IPS-18c (cell line): Measurements from ENCODE around the gene NUDCD2.
A peak's percentile ranks its signal among the peaks of the same experiment; 100 is the strongest.
"Not testable (repeated sequence)": the region's sequence is repeated elsewhere in the genome, so short reads cannot be mapped to it uniquely, and the experiment has no call there.

ENCODE experiments used
- H3K4me3 ChIP-seq: 2 replicates; pipeline ENCODE4 v1.7.0; 2013; ENCODE audit warnings: low read depth, mild to moderate bottlenecking, low read length, moderate library complexity; ENCODE audit not compliant: insufficient read depth
- H3K9me3 ChIP-seq: one replicate; pipeline ENCODE4 v1.6.1; 2013; ENCODE audit warnings: mild to moderate bottlenecking, low read length, moderate library complexity; ENCODE audit not compliant: control insufficient read depth, insufficient read depth

Gene NUDCD2

DNA sequence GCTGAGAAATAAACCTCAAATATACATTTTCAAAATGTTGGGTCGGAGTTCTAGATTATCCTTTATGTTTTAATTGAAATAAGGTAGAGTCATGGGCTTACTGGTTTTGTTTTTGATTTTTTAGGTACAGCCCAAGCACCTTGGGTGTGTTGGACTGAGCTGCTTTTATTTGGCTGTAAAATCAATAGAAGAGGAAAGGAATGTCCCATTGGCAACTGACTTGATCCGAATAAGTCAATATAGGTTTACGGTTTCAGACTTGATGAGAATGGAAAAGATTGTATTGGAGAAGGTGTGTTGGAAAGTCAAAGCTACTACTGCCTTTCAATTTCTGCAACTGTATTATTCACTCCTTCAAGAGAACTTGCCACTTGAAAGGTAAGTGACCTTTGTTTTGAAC lies 18.9 kb downstream of the NUDCD2 start:
- Histone ChIP-seq H3K4me3 (no peak overlapping the region), H3K9me3 (no peaks in the 10 kb centered on the region)

DNA sequence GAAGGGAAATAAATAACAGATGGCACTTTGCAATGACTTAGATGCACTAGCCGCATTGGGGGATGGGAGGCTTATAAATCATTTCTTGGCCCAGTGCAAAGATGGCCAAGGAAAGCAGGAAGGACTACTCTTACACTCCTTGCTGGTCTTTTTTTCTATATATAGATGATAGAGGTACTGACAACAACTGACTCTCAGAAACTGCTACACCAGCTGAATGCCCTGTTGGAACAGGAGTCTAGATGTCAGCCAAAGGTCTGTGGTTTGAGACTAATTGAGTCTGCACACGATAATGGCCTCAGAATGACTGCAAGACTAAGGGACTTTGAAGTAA lies 20.8 kb downstream of the NUDCD2 start:
- H3K9me3 ChIP-seq, result no peaks in the 10 kb centered on the region
- H3K4me3 ChIP-seq, result peak overlapping the region; percentile 98

DNA sequence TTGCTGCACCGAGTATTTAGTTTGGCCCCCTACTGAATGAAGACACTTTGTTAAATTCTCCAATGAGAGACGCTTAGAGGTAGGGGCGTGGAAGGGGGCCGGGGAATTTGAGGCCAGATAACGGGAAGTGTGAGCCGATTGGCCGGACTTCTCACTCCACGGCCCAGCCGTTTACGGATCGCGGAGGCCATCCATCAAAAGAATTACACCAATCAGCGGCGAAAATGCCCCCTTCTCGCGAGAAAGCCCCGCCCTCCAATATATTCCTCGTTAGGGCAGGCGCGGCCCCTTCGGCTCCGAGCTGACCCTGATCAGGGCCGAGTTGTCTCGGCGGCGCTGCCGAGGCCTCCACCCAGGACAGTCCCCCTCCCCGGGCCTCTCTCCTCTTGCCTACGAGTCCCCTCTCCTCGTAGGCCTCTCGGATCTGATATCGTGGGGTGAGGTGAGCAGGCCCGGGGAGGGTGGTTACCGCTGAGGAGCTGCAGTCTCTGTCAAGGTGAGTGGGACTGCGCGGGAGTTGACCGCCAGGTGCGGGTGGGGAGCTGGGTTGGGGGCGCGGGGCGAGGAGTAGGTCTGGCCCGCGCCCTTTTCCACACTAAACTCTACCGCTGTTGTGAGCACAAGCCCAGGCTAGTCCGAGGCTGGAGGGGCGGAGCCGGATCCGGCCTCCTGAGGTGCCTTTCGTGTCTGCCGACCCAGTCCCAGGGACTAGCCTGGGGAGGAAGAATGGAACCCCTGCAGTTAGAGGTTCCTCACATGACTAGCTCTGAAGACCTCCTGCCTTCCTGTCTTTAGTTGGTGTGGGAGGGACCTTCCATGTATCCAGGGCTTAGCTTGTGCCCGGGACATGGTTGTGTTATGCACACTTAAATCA lies 22.4 kb downstream of the NUDCD2 start, which contains the start of gene CCNG1:
Gene CCNG1 (plus strand): TSS at position 287 of the 874 bp plus-strand sequence. CDS start 1,662 bp downstream, outside the sequence.
- H3K4me3 ChIP-seq, result peak within 1 kb of the TSS; percentile 98
- H3K9me3 ChIP-seq, result no peaks in the 10 kb centered on the region

- Histone ChIP-seq H3K9me3 (no peaks in the 10 kb centered on the region), H3K4me3 (peak overlapping the region; percentile 43)
Observed at GRCh38 chr5:163437011-163437308, 22.9 kb downstream of the NUDCD2 start.

GRCh38 chr5:163436515-163436914 lies 23.4 kb downstream of the NUDCD2 start:
- Histone ChIP-seq H3K4me3 (peak overlapping the region; percentile 43; the same call in 1 of the 2 replicates), H3K9me3 (no peaks in the 10 kb centered on the region)

GRCh38 chr5:163434401-163434866 lies 25.5 kb downstream of the NUDCD2 start:
- H3K9me3 ChIP-seq, result no peaks in the 10 kb centered on the region
- H3K4me3 ChIP-seq, result no peak overlapping the region

GRCh38 chr5:163433271-163433670 lies 26.6 kb downstream of the NUDCD2 start:
- H3K4me3 ChIP-seq, result no peak overlapping the region
- no peaks in the 10 kb centered on the region for H3K9me3 ChIP-seq

- Histone ChIP-seq H3K9me3 (no peaks in the 10 kb centered on the region), H3K4me3 (no peak overlapping the region)
Observed at GRCh38 chr5:163432544-163432943, 27.4 kb downstream of the NUDCD2 start.

DNA sequence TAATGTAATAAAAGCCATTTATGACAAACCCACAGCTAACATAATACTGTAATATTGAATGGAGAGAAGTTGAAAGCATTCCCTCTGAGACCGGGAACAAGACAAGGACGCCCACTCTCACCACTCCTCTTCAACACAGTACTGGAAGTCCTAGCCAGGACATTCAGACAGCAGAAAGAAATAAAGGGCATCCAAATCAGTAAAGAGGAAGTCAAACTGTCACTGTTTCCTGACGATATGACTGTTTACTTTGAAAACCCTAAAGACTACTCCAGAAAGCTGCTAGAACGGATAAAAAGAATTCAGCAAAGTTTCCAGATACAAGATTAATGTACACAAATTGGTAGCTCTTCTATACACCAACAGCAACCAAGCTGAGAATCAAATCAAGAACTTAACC lies 33.8 kb downstream of the NUDCD2 start:
- not testable (repeated sequence) for H3K4me3 ChIP-seq, H3K9me3 ChIP-seq

- no peak overlapping the region for H3K4me3 ChIP-seq
- no peaks in the 10 kb centered on the region for H3K9me3 ChIP-seq
Observed at GRCh38 chr5:163424836-163425235, 35.1 kb downstream of the NUDCD2 start.

GRCh38 chr5:163415673-163416072 lies 44.2 kb downstream of the NUDCD2 start:
- H3K4me3 ChIP-seq, H3K9me3 ChIP-seq: not testable (repeated sequence)

- Histone ChIP-seq H3K4me3 (no peak overlapping the region), H3K9me3 (no peaks in the 10 kb centered on the region)
Observed at GRCh38 chr5:163410505-163410904, 49.4 kb downstream of the NUDCD2 start.

- no peaks in the 10 kb centered on the region for H3K9me3 ChIP-seq
- H3K4me3 ChIP-seq, result no peak overlapping the region
Observed at GRCh38 chr5:163409384-163409783, 50.5 kb downstream of the NUDCD2 start.

DNA sequence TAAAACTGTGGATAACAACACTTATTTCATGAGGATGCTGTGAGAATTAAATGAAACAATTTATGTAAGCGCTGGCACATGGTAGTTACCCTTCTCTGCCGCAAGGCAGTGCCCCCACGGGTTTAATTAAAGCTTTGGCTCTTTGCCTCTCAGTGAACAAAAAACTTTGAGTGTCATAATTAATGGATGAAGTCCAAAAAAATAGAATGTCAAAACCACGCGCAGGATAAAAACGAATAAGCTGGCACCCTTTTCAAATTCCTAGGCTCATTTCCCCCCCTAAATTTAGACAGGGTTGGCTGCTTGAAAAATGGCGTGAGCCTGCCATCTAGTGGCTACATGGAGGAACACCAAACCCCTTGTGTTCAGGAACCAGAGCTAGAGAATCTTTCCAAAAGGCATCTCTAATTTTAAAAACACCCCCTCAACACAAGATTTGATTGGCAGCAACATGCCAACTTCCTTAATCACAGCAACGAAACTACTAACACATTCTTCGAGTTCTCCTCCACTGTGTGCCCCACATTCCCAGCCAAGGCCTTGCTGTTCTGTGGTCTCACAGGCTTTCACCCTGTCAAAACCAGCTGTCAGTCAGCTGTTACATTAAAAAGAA lies 51.5 kb downstream of the NUDCD2 start:
- no peak overlapping the region for H3K4me3 ChIP-seq
- H3K9me3 ChIP-seq, result no peaks in the 10 kb centered on the region

DNA sequence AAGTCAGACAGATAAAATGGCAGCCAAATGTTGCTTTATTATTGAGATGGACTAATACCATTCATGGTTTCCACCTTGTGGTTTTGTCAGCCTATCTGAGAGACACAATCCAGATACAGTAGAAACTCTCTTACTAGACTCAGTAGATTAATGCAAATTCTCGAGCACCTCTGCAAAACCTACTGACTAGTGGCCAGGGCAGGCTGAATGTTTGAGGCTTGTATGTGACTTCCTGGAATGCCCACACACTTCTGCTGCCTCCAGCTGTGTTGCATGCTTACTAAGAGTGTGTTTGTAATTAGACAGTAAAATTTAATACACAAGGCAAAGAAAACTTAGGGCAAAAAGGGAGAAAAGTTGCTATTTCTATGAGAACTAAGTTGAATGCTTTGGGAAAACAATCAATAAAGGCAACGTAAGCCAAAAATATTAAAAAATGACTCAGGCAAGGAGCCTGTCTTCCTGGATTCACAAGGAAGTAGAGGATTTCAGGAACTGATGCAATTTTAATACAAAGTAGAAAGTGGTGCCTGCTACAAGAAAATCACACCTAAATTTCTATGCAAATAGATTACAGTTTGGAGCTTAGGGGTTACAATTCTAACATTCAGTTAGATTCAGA lies 52.8 kb downstream of the NUDCD2 start:
- Histone ChIP-seq H3K9me3 (no peaks in the 10 kb centered on the region), H3K4me3 (no peak overlapping the region)

DNA sequence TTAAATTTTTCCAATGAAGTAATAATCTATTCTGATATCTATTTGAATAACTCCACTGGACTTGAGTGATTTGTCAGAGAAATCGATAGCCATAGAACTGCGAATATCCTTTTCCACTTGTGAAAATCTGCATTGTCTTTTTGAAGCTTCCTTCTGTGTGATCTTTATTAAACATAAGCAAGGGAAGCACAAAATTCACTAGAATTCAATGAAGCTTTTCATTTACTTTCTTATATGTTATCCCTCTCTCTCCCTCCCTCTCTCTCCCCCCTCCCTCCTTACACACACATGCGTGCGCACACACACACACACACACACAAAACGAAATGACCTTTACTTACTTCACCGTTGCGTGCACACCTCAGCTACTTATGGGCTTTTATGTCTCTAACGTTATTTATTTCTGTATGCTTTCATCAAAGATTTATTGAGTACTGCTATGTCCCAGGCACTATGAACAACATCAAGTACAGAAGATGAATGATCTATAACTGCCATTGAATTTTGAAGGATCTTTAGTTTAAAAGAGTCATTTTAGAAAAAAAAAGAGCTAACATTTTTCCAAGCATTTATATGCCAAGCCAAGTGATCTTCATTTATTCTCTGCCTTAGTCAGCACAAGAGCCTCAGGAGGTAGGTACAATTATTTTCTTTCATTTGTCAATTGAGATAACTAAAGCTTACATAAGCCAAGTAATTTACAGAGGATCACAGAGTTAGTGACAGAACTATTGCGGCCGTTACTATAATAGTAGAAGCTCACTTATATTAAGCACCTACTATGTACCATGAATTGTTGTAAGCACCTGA lies 55.3 kb downstream of the NUDCD2 start:
- H3K9me3 ChIP-seq, result no peaks in the 10 kb centered on the region
- no peak overlapping the region for H3K4me3 ChIP-seq

DNA sequence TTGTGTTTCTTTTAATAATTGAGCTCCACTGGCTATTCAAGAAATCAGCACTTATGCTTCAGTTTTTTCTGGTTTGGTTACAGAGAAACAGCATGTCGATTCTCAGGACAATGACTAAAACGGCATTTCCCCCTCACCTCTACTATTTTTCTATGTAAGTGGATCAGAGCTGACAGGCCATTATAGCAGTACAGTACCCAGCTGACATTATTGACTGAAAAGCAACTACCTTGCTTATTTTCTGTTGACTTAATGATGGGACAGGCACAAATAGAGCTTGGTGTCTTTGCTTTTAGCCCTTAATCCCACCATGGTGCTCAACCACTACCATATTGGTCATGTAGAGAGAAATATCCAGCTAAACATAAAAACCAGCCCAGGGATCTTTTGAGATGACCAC lies 57.9 kb downstream of the NUDCD2 start:
- H3K4me3 ChIP-seq, result no peak overlapping the region

More for the DNA sequence above, 57.9 kb downstream of the NUDCD2 start:
- no peaks in the 10 kb centered on the region for H3K9me3 ChIP-seq
